ENCODE measurements around the gene LZTR1.

Gene LZTR1

GRCh38 chr22:20952544-20953341, 29.4 kb upstream of the LZTR1 start:
- Histone ChIP-seq H3K9me3 (ENCODE audit: insufficient read depth, low read length) (no peaks in the 10 kb centered on the region), H3K4me1 (ENCODE audit: low read length) (no peaks in the 10 kb centered on the region), H3K27ac (ENCODE audit: low read length) (no peak overlapping the region), H3K27me3 (ENCODE audit: low read depth, low read length) (no peaks in the 10 kb centered on the region), H3K79me2 (ENCODE audit: low read length) (peaks cover 65% of the 10 kb centered on the region), H3K4me2 (ENCODE audit: low read length) (no peak overlapping the region), H4K20me1 (ENCODE audit: insufficient read depth, low read length) (peaks cover 64% of the 10 kb centered on the region), H3K36me3 (replicated peaks; ENCODE audit: low read depth, low read length) (peaks cover 54% of the 10 kb centered on the region), H2AFZ (ENCODE audit: low read depth, low read length) (no peak overlapping the region), H3K9ac (ENCODE audit: low read length) (no peak overlapping the region), H3K4me3 (ENCODE audit: low read length) (no peak overlapping the region)
- no peak for TF ChIP-seq CTCF (IDR thresholded peaks at IDR 0.05; ENCODE audit: low read depth, low read length)
- TF ChIP-seq EZH2phosphoT487 (IDR thresholded peaks at IDR 0.05; ENCODE audit: low read depth) = no peak

GRCh38 chr22:20953342-20953608, 28.8 kb upstream of the LZTR1 start:
- Histone ChIP-seq H4K20me1 (ENCODE audit: insufficient read depth, low read length) (peaks cover 59% of the 10 kb centered on the region), H3K4me2 (ENCODE audit: low read length) (no peak overlapping the region), H3K27ac (ENCODE audit: low read length) (no peak overlapping the region), H3K9ac (ENCODE audit: low read length) (no peak overlapping the region), H2AFZ (ENCODE audit: low read depth, low read length) (no peak overlapping the region), H3K4me1 (ENCODE audit: low read length) (no peaks in the 10 kb centered on the region), H3K9me3 (ENCODE audit: insufficient read depth, low read length) (no peaks in the 10 kb centered on the region), H3K4me3 (ENCODE audit: low read length) (no peak overlapping the region), H3K27me3 (ENCODE audit: low read depth, low read length) (no peaks in the 10 kb centered on the region), H3K79me2 (ENCODE audit: low read length) (peaks cover 60% of the 10 kb centered on the region), H3K36me3 (replicated peaks; ENCODE audit: low read depth, low read length) (peaks cover 51% of the 10 kb centered on the region)
- TF ChIP-seq EZH2phosphoT487 (IDR thresholded peaks at IDR 0.05; ENCODE audit: low read depth) (no peak), CTCF (IDR thresholded peaks at IDR 0.05; ENCODE audit: low read depth, low read length) (no peak)

DNA sequence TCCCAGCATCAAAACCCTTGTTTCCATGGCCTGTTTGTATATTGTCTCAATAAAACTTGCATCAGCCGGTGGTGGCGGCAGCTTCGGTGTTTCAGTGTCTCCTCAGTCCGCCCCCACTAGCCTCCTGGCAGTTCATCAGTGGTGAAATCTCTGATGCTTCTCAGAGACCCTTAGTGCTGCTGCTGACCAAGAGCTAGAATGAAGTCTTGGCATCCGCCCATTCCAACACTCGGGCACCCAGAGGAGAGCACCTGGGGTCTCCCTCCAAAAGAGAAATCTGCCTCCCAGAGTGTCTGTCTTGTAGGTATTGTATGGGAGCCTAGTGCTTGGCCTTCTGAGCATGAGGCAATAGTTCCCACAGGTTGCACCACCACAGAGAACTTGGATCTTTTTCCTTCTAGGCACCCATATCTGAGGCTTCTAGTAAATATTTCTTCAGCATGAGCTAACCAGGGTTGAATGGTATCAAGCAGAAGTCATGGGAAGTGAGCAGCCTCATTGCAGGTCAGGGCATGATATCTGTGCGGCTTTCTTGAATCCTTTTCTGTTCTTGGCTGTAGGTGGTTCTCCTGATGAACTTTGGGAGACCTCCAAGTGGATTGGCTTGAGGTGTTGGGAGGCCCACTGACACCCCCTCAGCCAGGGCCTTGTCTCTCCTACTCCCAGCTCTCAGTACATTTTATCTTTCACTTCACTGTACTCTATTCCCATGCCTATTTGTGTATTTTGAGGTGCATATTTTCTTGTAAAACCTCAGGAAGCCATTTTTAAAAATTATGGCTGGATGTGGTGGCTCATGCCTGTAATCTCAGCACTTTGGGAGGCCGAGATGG, 28.2 kb upstream of the LZTR1 start:
- Histone ChIP-seq H4K20me1 (ENCODE audit: insufficient read depth, low read length) (peaks cover 53% of the 10 kb centered on the region), H3K4me1 (ENCODE audit: low read length) (no peaks in the 10 kb centered on the region), H2AFZ (ENCODE audit: low read depth, low read length) (no peak overlapping the region), H3K4me2 (ENCODE audit: low read length) (no peak overlapping the region), H3K79me2 (ENCODE audit: low read length) (peaks cover 54% of the 10 kb centered on the region), H3K4me3 (ENCODE audit: low read length) (no peak overlapping the region), H3K27ac (ENCODE audit: low read length) (no peak overlapping the region), H3K9ac (ENCODE audit: low read length) (no peak overlapping the region), H3K9me3 (ENCODE audit: insufficient read depth, low read length) (no peaks in the 10 kb centered on the region), H3K36me3 (replicated peaks; ENCODE audit: low read depth, low read length) (peaks cover 48% of the 10 kb centered on the region), H3K27me3 (ENCODE audit: low read depth, low read length) (no peaks in the 10 kb centered on the region)
- TF ChIP-seq CTCF (IDR thresholded peaks at IDR 0.05; ENCODE audit: low read depth, low read length) (no peak), EZH2phosphoT487 (IDR thresholded peaks at IDR 0.05; ENCODE audit: low read depth) (no peak)

GRCh38 chr22:20955548-20955947, 26.5 kb upstream of the LZTR1 start:
- H3K4me3 ChIP-seq (ENCODE audit: low read length) = no peak overlapping the region
- no peak overlapping the region for H3K4me2 ChIP-seq (ENCODE audit: low read length)
- no peak for TF ChIP-seq EZH2phosphoT487 (IDR thresholded peaks at IDR 0.05; ENCODE audit: low read depth)
- TF ChIP-seq CTCF (IDR thresholded peaks at IDR 0.05; ENCODE audit: low read depth, low read length) = no peak
- H4K20me1 ChIP-seq (ENCODE audit: insufficient read depth, low read length) = peaks cover 37% of the 10 kb centered on the region
- H3K9me3 ChIP-seq (ENCODE audit: insufficient read depth, low read length) = no peaks in the 10 kb centered on the region
- no peaks in the 10 kb centered on the region for H3K4me1 ChIP-seq (ENCODE audit: low read length)
- H3K27ac ChIP-seq (ENCODE audit: low read length) = no peak overlapping the region
- H3K27me3 ChIP-seq (ENCODE audit: low read depth, low read length) = no peaks in the 10 kb centered on the region
- peaks cover 37% of the 10 kb centered on the region for H3K36me3 ChIP-seq (replicated peaks; ENCODE audit: low read depth, low read length)
- H3K79me2 ChIP-seq (ENCODE audit: low read length) = peaks cover 37% of the 10 kb centered on the region
- H3K9ac ChIP-seq (ENCODE audit: low read length) = no peak overlapping the region
- H2AFZ ChIP-seq (ENCODE audit: low read depth, low read length) = no peak overlapping the region
